Uterus (tissue), 4 donors: Measurements from ENCODE around the gene OARD1. TPM values are rescaled to one million over a fixed set of nuclear protein-coding genes. Genes with fewer than 3 reads are reported as not detected.

Experiments used
- DNase-seq, 2 donors: peaks; one replicate each; pipeline ENCODE4 v3.0.0-alpha.2; 2019 to 2020
- H3K27ac ChIP-seq, 2 donors: fragments of 200-600 bp; sonication (generic); 1 replicate in 1 of 2; 2 replicates in 1 of 2; pipeline ENCODE4 v1.5.1; 2016 to 2018
- H3K27me3 ChIP-seq, 2 donors: fragments of 200-600 bp; sonication (generic); one replicate each; pipeline ENCODE4 v1.5.1; 2018 to 2019; ENCODE audit warnings: control low read depth in 1 of 2
- H3K36me3 ChIP-seq, 2 donors: fragments of 200-600 bp; sonication (generic); one replicate each; pipeline ENCODE4 v1.5.1; 2019; ENCODE audit warnings: control low read depth in 1 of 2
- H3K4me1 ChIP-seq, 2 donors: fragments of 200-600 bp; sonication (generic); one replicate each; pipeline ENCODE4 v1.5.1; 2018 to 2019; ENCODE audit warnings: control low read depth in 1 of 2
- H3K4me3 ChIP-seq, 2 donors: fragments of 200-600 bp; sonication (generic); 1 replicate in 1 of 2; 2 replicates in 1 of 2; pipeline ENCODE4 v1.5.1; 2018 to 2019; ENCODE audit warnings: mild to moderate bottlenecking in 1 of 2
- H3K9me3 ChIP-seq, 2 donors: fragments of 200-600 bp; sonication (generic); one replicate each; pipeline ENCODE4 v1.5.1; 2019; ENCODE audit warnings: control low read depth in 1 of 2
- POLR2A ChIP-seq, 2 donors: fragments of 450-650 bp; IDR thresholded peaks; one replicate each; pipeline ENCODE4 v1.6.1; 2016; ENCODE audit warnings: antibody characterized with exemption in 2 of 2, mild to moderate bottlenecking in 1 of 2, moderate library complexity in 1 of 2
- intact Hi-C: fragments of 100-400 bp; cut with DNase I; formaldehyde crosslinking; loops from one replicate; pipeline ENCODE4 v1.15.1; 2023; ENCODE audit warnings: low total_unique reads
- total RNA-seq, 4 donors: library from RNA; depleted of rRNA in 3 of 4; stranded (reverse); fragments of >200 nt in 3 of 4; gene quantifications; one replicate each; pipeline versions ENCODE4 v1.1.0 to v1.2.4, GENCODE V29; 2014 to 2023
- TF ChIP-seq, protein P1 (sequence below), 4 experiments: fragments of 200-600 bp in 2 of 4; fragments of 450-650 bp in 2 of 4; sonication (generic) in 2 of 4; IDR thresholded peaks; one replicate each; pipeline ENCODE4 v1.5.1; 2016 to 2019; ENCODE audit warnings: antibody characterized with exemption in 4 of 4, mild to moderate bottlenecking in 2 of 4, moderate library complexity in 1 of 4
- donor health status: DM: yes; HTN: yes; CAD: no.

OARD1 gene
- total RNA-seq, 4 donors from 2014 or later: 7.4 to 21.9 (median 18.2) TPM

DNA sequence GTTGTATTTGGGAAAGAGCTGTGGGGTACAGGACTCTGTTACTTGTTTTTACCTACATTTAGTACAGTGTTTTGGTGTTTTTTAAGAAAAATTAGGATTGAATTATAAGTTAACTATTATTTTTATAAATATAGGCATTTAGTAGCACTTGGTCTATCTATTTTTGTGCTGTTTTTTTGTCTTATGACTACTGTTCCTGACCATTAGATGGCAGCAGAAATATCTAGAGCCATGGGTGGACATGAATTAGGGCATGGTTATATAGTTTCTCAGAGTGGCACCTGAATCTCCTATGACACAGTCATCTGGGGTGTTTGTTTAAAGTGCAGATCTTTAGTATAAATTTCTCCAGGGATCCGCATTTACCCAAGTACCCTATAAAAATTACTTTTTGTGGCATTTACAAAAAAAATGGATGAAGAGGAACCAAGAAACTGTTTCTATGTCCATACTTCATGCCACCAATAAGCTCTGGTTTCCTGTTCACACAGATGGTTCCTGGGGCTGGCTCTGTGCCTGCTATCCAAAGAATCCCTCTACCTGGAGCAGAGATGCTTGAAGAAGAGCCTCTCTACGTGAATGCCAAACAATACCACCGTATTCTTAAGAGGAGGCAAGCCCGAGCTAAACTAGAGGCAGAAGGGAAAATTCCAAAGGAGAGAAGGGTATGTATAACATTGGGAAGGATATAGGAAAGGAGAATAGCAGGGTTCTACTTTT lies 20.4 kb upstream of the OARD1 start:
- TF ChIP-seq, protein P1, sequence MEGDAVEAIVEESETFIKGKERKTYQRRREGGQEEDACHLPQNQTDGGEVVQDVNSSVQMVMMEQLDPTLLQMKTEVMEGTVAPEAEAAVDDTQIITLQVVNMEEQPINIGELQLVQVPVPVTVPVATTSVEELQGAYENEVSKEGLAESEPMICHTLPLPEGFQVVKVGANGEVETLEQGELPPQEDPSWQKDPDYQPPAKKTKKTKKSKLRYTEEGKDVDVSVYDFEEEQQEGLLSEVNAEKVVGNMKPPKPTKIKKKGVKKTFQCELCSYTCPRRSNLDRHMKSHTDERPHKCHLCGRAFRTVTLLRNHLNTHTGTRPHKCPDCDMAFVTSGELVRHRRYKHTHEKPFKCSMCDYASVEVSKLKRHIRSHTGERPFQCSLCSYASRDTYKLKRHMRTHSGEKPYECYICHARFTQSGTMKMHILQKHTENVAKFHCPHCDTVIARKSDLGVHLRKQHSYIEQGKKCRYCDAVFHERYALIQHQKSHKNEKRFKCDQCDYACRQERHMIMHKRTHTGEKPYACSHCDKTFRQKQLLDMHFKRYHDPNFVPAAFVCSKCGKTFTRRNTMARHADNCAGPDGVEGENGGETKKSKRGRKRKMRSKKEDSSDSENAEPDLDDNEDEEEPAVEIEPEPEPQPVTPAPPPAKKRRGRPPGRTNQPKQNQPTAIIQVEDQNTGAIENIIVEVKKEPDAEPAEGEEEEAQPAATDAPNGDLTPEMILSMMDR (IDR thresholded peaks at IDR 0.05): no peak
- TF ChIP-seq POLR2A (IDR thresholded peaks at IDR 0.05): no peak
- Histone ChIP-seq H3K4me3 (no peak overlapping the region), H3K27me3 (no peaks in the 10 kb centered on the region), H3K4me1 (no peaks in the 10 kb centered on the region), H3K9me3 (no peaks in the 10 kb centered on the region), H3K27ac (no peak overlapping the region), H3K36me3 (no peaks in the 10 kb centered on the region)
- intact Hi-C loops: no loop called here
- DNase-seq: no peak

- Histone ChIP-seq H3K4me3 (no peak overlapping the region), H3K27ac (no peak overlapping the region), H3K27me3 (no peaks in the 10 kb centered on the region), H3K4me1 (no peaks in the 10 kb centered on the region), H3K36me3 (no peaks in the 10 kb centered on the region), H3K9me3 (no peaks in the 10 kb centered on the region)
- intact Hi-C loops: no loop called here
- DNase-seq: no peak
- no peak for TF ChIP-seq POLR2A (IDR thresholded peaks at IDR 0.05)
Observed at GRCh38 chr6:41090841-41091761, 18.9 kb upstream of the OARD1 start.

DNA sequence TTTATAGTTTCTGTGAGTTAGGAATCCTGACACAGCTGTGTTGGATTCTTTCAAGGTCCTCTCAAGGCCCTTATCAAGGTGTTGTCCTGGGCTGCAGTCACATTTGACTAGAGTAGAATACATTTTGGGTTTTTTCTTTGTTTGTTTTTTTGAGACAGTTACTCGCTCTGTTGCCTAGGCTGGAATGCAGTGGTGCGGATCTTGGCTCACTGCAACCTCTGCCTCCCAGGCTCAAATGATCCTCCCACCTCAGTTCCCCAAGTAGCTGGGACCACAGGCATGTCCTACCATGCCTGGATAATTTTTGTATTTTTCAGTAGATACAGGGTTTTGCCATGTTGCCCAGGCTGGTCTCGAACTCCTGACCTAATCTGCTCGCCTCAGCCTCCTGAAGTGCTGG lies 16.3 kb upstream of the OARD1 start:
- H3K9me3 ChIP-seq: no peaks in the 10 kb centered on the region
- H3K4me3 ChIP-seq: no peak overlapping the region
- no peak for TF ChIP-seq POLR2A (IDR thresholded peaks at IDR 0.05)
- TF ChIP-seq, protein P1 (IDR thresholded peaks at IDR 0.05): no peak
- no peaks in the 10 kb centered on the region for H3K27me3 ChIP-seq
- no peaks in the 10 kb centered on the region for H3K4me1 ChIP-seq
- no peak overlapping the region for H3K27ac ChIP-seq
- intact Hi-C loops: no loop called here
- no peaks in the 10 kb centered on the region for H3K36me3 ChIP-seq
- DNase-seq: no peak

- no peaks in the 10 kb centered on the region for H3K9me3 ChIP-seq
- H3K27me3 ChIP-seq: no peaks in the 10 kb centered on the region
- H3K4me1 ChIP-seq: peaks cover 0 to 7% of the 10 kb centered on the region in 2 donors
- DNase-seq: no peak
- H3K4me3 ChIP-seq: no peak overlapping the region
- intact Hi-C loops: no loop called here
- no peak overlapping the region for H3K27ac ChIP-seq
- H3K36me3 ChIP-seq: no peaks in the 10 kb centered on the region
- TF ChIP-seq, protein P1 (IDR thresholded peaks at IDR 0.05): no peak
- TF ChIP-seq POLR2A (IDR thresholded peaks at IDR 0.05): no peak
Observed at GRCh38 chr6:41085182-41085581, 13.0 kb upstream of the OARD1 start.

- Histone ChIP-seq H3K4me1 (peaks cover 4 to 7% of the 10 kb centered on the region in 2 donors), H3K4me3 (no peak overlapping the region), H3K27me3 (no peaks in the 10 kb centered on the region), H3K9me3 (no peaks in the 10 kb centered on the region), H3K27ac (no peak overlapping the region), H3K36me3 (no peaks in the 10 kb centered on the region)
- intact Hi-C loops: no loop called here
- no peak for DNase-seq
- TF ChIP-seq, protein P1 (IDR thresholded peaks at IDR 0.05): no peak
- no peak for TF ChIP-seq POLR2A (IDR thresholded peaks at IDR 0.05)
Observed at GRCh38 chr6:41083072-41083471, 10.9 kb upstream of the OARD1 start.
